IMR-90 (cell line): ENCODE results near the gene DMAP1. TPM values are rescaled to one million over a fixed set of nuclear protein-coding genes. Genes with fewer than 3 reads are reported as not detected.

ENCODE experiments used
- ATAC-seq: fragments of 200-7000 bp; cut with Tn5 transposase; 2 replicates; pipeline ENCODE4 v1.9.1; 2020; ENCODE audit warnings: low read depth, mild to moderate bottlenecking, moderate library complexity
- BruUV-seq: library from RNA; stranded (reverse); fragments of 400-500 nt; replicated peaks from 2 replicates; lab custom pipeline; 2021; lab: Mats Ljungman, UMichigan
- CTCF ChIA-PET: fragments of 300-600 bp; formaldehyde crosslinking; extraction: SDS; loops from one replicate; lab custom pipeline; 2021; ENCODE audit warnings: antibody characterized with exemption; lab: Yijun Ruan, JAX
- POLR2A ChIA-PET: fragments of 300-600 bp; sonication (Branson Sonifier 250); formaldehyde crosslinking; loops from one replicate; lab custom pipeline; 2022; ENCODE audit warnings: antibody characterized with exemption; ENCODE audit not compliant: unreplicated experiment; lab: Charles Lee
- DNase-seq: peaks from one replicate; pipeline ENCODE4 v3.0.0; 2013
- H2AFZ ChIP-seq: replicated peaks from 2 replicates; pipeline ENCODE3; 2013; ENCODE audit warnings: low read length, mild to moderate bottlenecking; ENCODE audit not compliant: poor library complexity
- H2AK5ac ChIP-seq: 2 replicates; pipeline ENCODE4 v1.6.1; 2013; ENCODE audit warnings: low read depth, low read length, inconsistent platforms
- H2AK9ac ChIP-seq: replicated peaks from 2 replicates; pipeline ENCODE3; 2013; ENCODE audit warnings: mild to moderate bottlenecking, low read depth, low read length, moderate library complexity; ENCODE audit not compliant: poor library complexity
- H2BK120ac ChIP-seq: 2 replicates; pipeline ENCODE4 v1.6.1; 2013; ENCODE audit warnings: low read depth, low read length, inconsistent platforms
- H2BK15ac ChIP-seq: 3 replicates; pipeline ENCODE4 v1.6.1; 2013; ENCODE audit warnings: low read depth, low read length, inconsistent platforms
- H2BK20ac ChIP-seq: 2 replicates; pipeline ENCODE4 v1.6.1; 2013; ENCODE audit warnings: low read depth, mild to moderate bottlenecking, inconsistent platforms, low read length, moderate library complexity
- H2BK5ac ChIP-seq: 2 replicates; pipeline ENCODE4 v1.6.1; 2013; ENCODE audit warnings: mild to moderate bottlenecking, low read depth, low read length, inconsistent platforms; ENCODE audit not compliant: poor library complexity, severe bottlenecking
- H3K14ac ChIP-seq: replicated peaks from 2 replicates; pipeline ENCODE4 v1.6.1; 2013; ENCODE audit warnings: low read depth, low read length, inconsistent platforms
- H3K18ac ChIP-seq: 2 replicates; pipeline ENCODE4 v1.6.1; 2013; ENCODE audit warnings: low read depth, low read length, control low read depth
- H3K23ac ChIP-seq: 2 replicates; pipeline ENCODE4 v1.6.1; 2013; ENCODE audit warnings: low read depth, low read length, inconsistent platforms
- H3K27ac ChIP-seq: 2 replicates; pipeline ENCODE4 v1.5.1; 2013; ENCODE audit warnings: mild to moderate bottlenecking, control low read depth, low read length; ENCODE audit not compliant: insufficient read depth
- H3K27me3 ChIP-seq: 2 replicates; pipeline ENCODE4 v1.6.1; 2013; ENCODE audit warnings: low read length; ENCODE audit not compliant: control insufficient read depth, insufficient read depth
- H3K36me3 ChIP-seq: 2 replicates; pipeline ENCODE4 v1.6.1; 2013; ENCODE audit warnings: low read length, mixed read lengths; ENCODE audit not compliant: control insufficient read depth, insufficient read depth
- H3K4ac ChIP-seq: 2 replicates; pipeline ENCODE4 v1.6.1; 2013; ENCODE audit warnings: low read depth, low read length, inconsistent platforms
- H3K4me1 ChIP-seq: 2 replicates; pipeline ENCODE4 v1.6.1; 2013; ENCODE audit warnings: low read length, mixed read lengths; ENCODE audit not compliant: control insufficient read depth, insufficient read depth
- H3K4me2 ChIP-seq: 2 replicates; pipeline ENCODE4 v1.6.1; 2013; ENCODE audit warnings: low read depth, mild to moderate bottlenecking, control low read depth, low read length, moderate library complexity
- H3K4me3 ChIP-seq: 2 replicates; pipeline ENCODE4 v1.5.1; 2013; ENCODE audit warnings: low read depth, mild to moderate bottlenecking, control low read depth, low read length, moderate library complexity; ENCODE audit not compliant: insufficient read depth
- H3K56ac ChIP-seq: 2 replicates; pipeline ENCODE4 v1.6.1; 2013; ENCODE audit warnings: low read length, inconsistent platforms; ENCODE audit not compliant: insufficient read depth; ENCODE audit errors: extremely low read depth
- H3K79me1 ChIP-seq, 2 experiments: 2 replicates each; pipeline ENCODE4 v1.6.1; 2013; ENCODE audit warnings: low read length in 2 of 2, inconsistent platforms in 1 of 2, low read depth in 1 of 2
- H3K9ac ChIP-seq: 2 replicates; pipeline ENCODE4 v1.6.1; 2013; ENCODE audit warnings: low read depth, low read length, control low read depth
- H3K9me1 ChIP-seq: 2 replicates; pipeline ENCODE4 v1.6.1; 2013; ENCODE audit warnings: low read length, inconsistent platforms; ENCODE audit not compliant: insufficient read depth
- H3K9me3 ChIP-seq: 2 replicates; pipeline ENCODE4 v1.6.1; 2013; ENCODE audit warnings: low read length; ENCODE audit not compliant: control insufficient read depth, insufficient read depth
- H4K20me1 ChIP-seq: 2 replicates; pipeline ENCODE4 v1.6.1; 2013; ENCODE audit warnings: low read length, inconsistent platforms; ENCODE audit not compliant: insufficient read depth
- H4K5ac ChIP-seq: 2 replicates; pipeline ENCODE4 v1.6.1; 2013; ENCODE audit warnings: mild to moderate bottlenecking, low read depth, low read length, control low read depth
- H4K8ac ChIP-seq, 2 experiments: 2 replicates each; pipeline ENCODE4 v1.6.1; 2013; ENCODE audit warnings: low read depth in 2 of 2, low read length in 2 of 2, control low read depth in 1 of 2, inconsistent platforms in 1 of 2
- H4K91ac ChIP-seq: 2 replicates; pipeline ENCODE4 v1.6.1; 2013; ENCODE audit warnings: low read depth, low read length, inconsistent platforms; ENCODE audit not compliant: insufficient read depth
- BHLHE40 ChIP-seq: fragments of 150-350 bp; IDR thresholded peaks from 2 replicates; pipeline ENCODE4 v1.6.1; 2016; ENCODE audit warnings: mild to moderate bottlenecking, low read depth, low read length
- RAD21 ChIP-seq: IDR thresholded peaks from 2 replicates; pipeline ENCODE4 v1.6.1; 2012; ENCODE audit warnings: low read length, improper control_type of control experiment
- WGBS, 2 experiments: methylation state at CpG; one replicate each; pipeline versions ENCODE4 v1.1.5 to v1.1.7; 2013; ENCODE audit warnings: missing lambda C conversion rate in 2 of 2; ENCODE audit not compliant: insufficient read length in 1 of 2; ENCODE audit errors: extremely low coverage in 2 of 2; 5-methylcytosine and 5-hydroxymethylcytosine counted together
- dilution Hi-C: fragments of 300-500 bp; cut with HindIII; formaldehyde crosslinking; loops from one replicate; pipeline ENCODE4 v1.14.3; 2018; ENCODE audit warnings: low sequenced_read_pairs; ENCODE audit not compliant: unreplicated experiment
- in situ Hi-C: fragments of 300-500 bp; cut with MboI; formaldehyde crosslinking; loops from 3 replicates; pipeline ENCODE4 v1.14.3; 2019; ENCODE audit warnings: low sequenced_read_pairs, inconsistent platforms, mixed read lengths
- intact Hi-C: fragments of 100-400 bp; cut with micrococcal nuclease; formaldehyde crosslinking; loops from 2 replicates; pipeline ENCODE4 v1.10.0; 2022
- polyA plus RNA-seq, 3 experiments: library from polyadenylated mRNA; depleted of rRNA; stranded (reverse); fragments of >200 nt; gene quantifications; 2 replicates each; pipeline ENCODE4 v1.2.3, GENCODE V29; 2012; ENCODE audit warnings: low replicate concordance in 1 of 3
- total RNA-seq: library from RNA; depleted of rRNA; stranded (reverse); fragments of >200 nt; gene quantifications from 2 replicates; pipeline ENCODE4 v1.2.3, GENCODE V29; 2012

DMAP1 gene
- total and polyA plus RNA-seq, 2 of the 4 experiments (the other 2 are of a cell fraction): 22.2 to 34.3 TPM

DNA sequence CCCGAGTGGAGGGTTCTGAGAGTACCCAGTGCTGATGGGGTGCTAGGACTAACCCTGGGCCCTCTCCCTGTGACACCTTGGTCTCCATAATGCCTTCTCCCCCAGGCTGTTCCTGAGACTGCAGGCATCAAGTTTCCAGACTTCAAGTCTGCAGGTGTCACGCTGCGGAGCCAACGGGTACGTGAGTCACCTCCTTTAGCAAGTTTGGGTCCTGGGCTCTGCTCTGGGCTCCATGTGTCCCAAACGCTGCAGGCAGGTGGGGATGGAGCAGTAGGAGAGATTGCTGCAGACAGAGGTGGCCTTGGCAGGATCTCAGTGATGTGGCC lies 6.0 kb downstream of the DMAP1 start:
- Histone ChIP-seq H2BK5ac (no peak overlapping the region), H3K9ac (no peak overlapping the region), H3K36me3 (peaks cover 47% of the 10 kb centered on the region), H4K20me1 (peaks cover 12% of the 10 kb centered on the region), H3K4ac (no peak overlapping the region), H4K8ac (no peak overlapping the region), H2BK15ac (no peak overlapping the region), H4K91ac (no peak overlapping the region), H3K56ac (no peak overlapping the region), H3K9me1 (peaks cover 8% of the 10 kb centered on the region), H3K18ac (no peak overlapping the region), H3K23ac (no peak overlapping the region), H3K4me1 (peaks cover 11% of the 10 kb centered on the region), H2AFZ (no peak overlapping the region), H3K79me1 (peaks cover 0 to 26% of the 10 kb centered on the region in 2 experiments; a peak in 3 of 4 replicates), H3K4me3 (no peak overlapping the region), H4K5ac (no peak overlapping the region), H3K27ac (no peak overlapping the region), H3K9me3 (no peaks in the 10 kb centered on the region), H3K27me3 (no peaks in the 10 kb centered on the region), H2AK5ac (no peak overlapping the region), H2BK20ac (no peak overlapping the region), H2AK9ac (no peak overlapping the region), H3K14ac (no peak overlapping the region), H2BK120ac (no peak overlapping the region), H3K4me2 (no peak overlapping the region)
- DNase-seq: no peak
- dilution Hi-C loops: no loop called here
- BruUV-seq: no TSS peak
- POLR2A ChIA-PET: no interaction called here
- WGBS, 2 experiments: 92% methylated on average over 4 of the region's 6 CpGs; no CpG with 5 or more reads in 1 of the 2 experiments
- in situ Hi-C loops: loop anchor here (5.0 kb wide), 1 partner anchor 378 kb away; no protein-coding TSS in a partner anchor
- intact Hi-C loops: loop anchor here (5.0 kb wide), 1 partner anchor 212 kb away; no protein-coding TSS in a partner anchor
- no peak for TF ChIP-seq BHLHE40
- TF ChIP-seq RAD21: no peak
- ATAC-seq: no peak
- CTCF ChIA-PET: interaction anchor here (1.2 kb wide), 1 partner anchor 171 kb away, joined by 5 read pairs; no protein-coding TSS in a partner anchor
